Stimulated activated CD8-positive, alpha-beta memory T cell treated with anti-CD3 and anti-CD28 coated beads, Interleukin-12 subunit alpha, Interleukin-12 subunit beta, amount 100 ng/mL, for 24 hours (primary cell): ENCODE measurements around the gene CALU.

ENCODE experiments used
- DNase-seq: peaks from one replicate; pipeline ENCODE4 v3.0.0-alpha.2; 2020; ENCODE audit errors: extremely low read depth

Gene CALU

GRCh38 chr7:128785738-128786137, 46.6 kb downstream of the CALU start:
- DNase-seq = no peak

- no peak for DNase-seq
These were observed 49.6 kb downstream of the CALU start for GRCh38 chr7:128788446-128789412.

GRCh38 chr7:128790315-128791041, 51.3 kb downstream of the CALU start:
- no peak for DNase-seq

GRCh38 chr7:128791121-128791971, 52.2 kb downstream of the CALU start, which contains the start of gene CCDC136:
CCDC136 (plus strand) TSS chr7:128791968; CDS start chr7:128792412, 444 bp downstream.
- peak; percentile 52 for DNase-seq

- no peak for DNase-seq
These were observed 52.8 kb downstream of the CALU start for GRCh38 chr7:128791972-128792327.

- no peak for DNase-seq
These were observed 53.5 kb downstream of the CALU start for GRCh38 chr7:128792471-128793180.

GRCh38 chr7:128793181-128793547, 54.0 kb downstream of the CALU start:
- no peak for DNase-seq

- DNase-seq = no peak
These were observed 54.9 kb downstream of the CALU start for GRCh38 chr7:128794020-128794419.

GRCh38 chr7:128794436-128794835, 55.3 kb downstream of the CALU start:
- no peak for DNase-seq

- no peak for DNase-seq
These were observed 56.0 kb downstream of the CALU start for GRCh38 chr7:128795129-128795528.

- DNase-seq = no peak
These were observed 57.2 kb downstream of the CALU start for GRCh38 chr7:128796327-128796726.

- DNase-seq = no peak
These were observed 60.3 kb downstream of the CALU start for GRCh38 chr7:128799451-128799850.

GRCh38 chr7:128800567-128800966, 61.4 kb downstream of the CALU start:
- no peak for DNase-seq

GRCh38 chr7:128801003-128801402, 61.8 kb downstream of the CALU start:
- DNase-seq = no peak

- no peak for DNase-seq
These were observed 62.7 kb downstream of the CALU start for GRCh38 chr7:128801667-128802418.

- no peak for DNase-seq
These were observed 65.3 kb downstream of the CALU start for GRCh38 chr7:128804484-128804883.

- no peak for DNase-seq
These were observed 66.1 kb downstream of the CALU start for GRCh38 chr7:128805225-128805624.

- DNase-seq = no peak
These were observed 68.0 kb downstream of the CALU start for GRCh38 chr7:128807191-128807590.

GRCh38 chr7:128809363-128809762, 70.2 kb downstream of the CALU start:
- DNase-seq = no peak

- DNase-seq = no peak
These were observed 71.3 kb downstream of the CALU start for GRCh38 chr7:128810473-128810872.

- no peak for DNase-seq
These were observed 71.8 kb downstream of the CALU start for GRCh38 chr7:128810997-128811396.
